Tibial artery (tissue), 4 donors: Measurements from ENCODE around the gene S1PR1.

ENCODE experiments used
- DNase-seq, 2 donors: peaks; one replicate each; pipeline ENCODE4 v3.0.0-alpha.2; 2019
- H3K27ac ChIP-seq, 2 donors: fragments of 200-600 bp; sonication (generic) in 1 of 2; 1 replicate in 1 of 2; 2 replicates in 1 of 2; pipeline ENCODE4 v1.5.1; 2018 to 2019; ENCODE audit warnings: mild to moderate bottlenecking in 1 of 2
- H3K27me3 ChIP-seq, 2 donors: fragments of 200-600 bp; sonication (generic) in 1 of 2; one replicate each; pipeline versions ENCODE4 v1.5.1 to v1.6.0; 2016 to 2019
- H3K36me3 ChIP-seq, 3 donors: fragments of 200-600 bp; sonication (generic) in 2 of 3; one replicate each; pipeline ENCODE4 v1.5.1; 2016 to 2019; ENCODE audit warnings: mild to moderate bottlenecking in 2 of 3
- H3K4me1 ChIP-seq, 4 donors: fragments of 200-600 bp; sonication (generic) in 2 of 4; 1 replicate in 3 of 4; 2 replicates in 1 of 4; pipeline ENCODE4 v1.5.1; 2016 to 2019
- H3K4me3 ChIP-seq, 2 donors: fragments of 200-600 bp; sonication (generic) in 1 of 2; 1 replicate in 1 of 2; 2 replicates in 1 of 2; pipeline ENCODE4 v1.5.1; 2018 to 2019; ENCODE audit warnings: mild to moderate bottlenecking in 2 of 2
- H3K9me3 ChIP-seq, 3 donors: fragments of 200-600 bp; sonication (generic) in 1 of 3; one replicate each; pipeline ENCODE4 v1.5.1; 2016 to 2019
- CTCF ChIP-seq, 2 experiments: fragments of 200-600 bp in 1 of 2; fragments of 450-650 bp in 1 of 2; IDR thresholded peaks; one replicate each; pipeline ENCODE4 v1.5.1; 2017 to 2019; ENCODE audit warnings: antibody characterized with exemption in 2 of 2, mild to moderate bottlenecking in 1 of 2, moderate library complexity in 1 of 2
- intact Hi-C: fragments of 100-400 bp; cut with DNase I; formaldehyde crosslinking; loops from one replicate; pipeline ENCODE4 v1.15.0; 2023; ENCODE audit warnings: low total_unique reads

S1PR1 gene

GRCh38 chr1:101268893-101269292, 32.1 kb downstream of the S1PR1 start:
- H3K36me3 ChIP-seq = no peaks in the 10 kb centered on the region
- H3K27me3 ChIP-seq = no peaks in the 10 kb centered on the region
- TF ChIP-seq CTCF (IDR thresholded peaks at IDR 0.05) = no peak
- no peak overlapping the region for H3K27ac ChIP-seq
- DNase-seq = no peak
- no peak overlapping the region for H3K4me3 ChIP-seq
- intact Hi-C loops = no loop called here
- no peaks in the 10 kb centered on the region for H3K4me1 ChIP-seq
- no peaks in the 10 kb centered on the region for H3K9me3 ChIP-seq

GRCh38 chr1:101275672-101276071, 38.9 kb downstream of the S1PR1 start:
- Histone ChIP-seq H3K4me1 (no peaks in the 10 kb centered on the region), H3K27ac (no peak overlapping the region), H3K36me3 (no peaks in the 10 kb centered on the region), H3K27me3 (peaks cover 0 to 5% of the 10 kb centered on the region in 2 donors), H3K4me3 (no peak overlapping the region), H3K9me3 (no peaks in the 10 kb centered on the region)
- TF ChIP-seq CTCF (IDR thresholded peaks at IDR 0.05) = no peak
- no peak for DNase-seq
- intact Hi-C loops = no loop called here

- TF ChIP-seq CTCF (IDR thresholded peaks at IDR 0.05) = no peak
- H3K27ac ChIP-seq = no peak overlapping the region
- H3K9me3 ChIP-seq = no peaks in the 10 kb centered on the region
- no peaks in the 10 kb centered on the region for H3K4me1 ChIP-seq
- intact Hi-C loops = no loop called here
- H3K36me3 ChIP-seq = no peaks in the 10 kb centered on the region
- DNase-seq = no peak
- H3K27me3 ChIP-seq = peaks cover 0 to 5% of the 10 kb centered on the region in 2 donors
- H3K4me3 ChIP-seq = no peak overlapping the region
Measured at GRCh38 chr1:101276818-101277217, 40.0 kb downstream of the S1PR1 start.

GRCh38 chr1:101278238-101278637, 41.4 kb downstream of the S1PR1 start:
- H3K27me3 ChIP-seq = peaks cover 0 to 5% of the 10 kb centered on the region in 2 donors
- intact Hi-C loops = no loop called here
- H3K9me3 ChIP-seq = no peaks in the 10 kb centered on the region

GRCh38 chr1:101278845-101279244, 42.0 kb downstream of the S1PR1 start:
- intact Hi-C loops = no loop called here
- no peak overlapping the region for H3K27ac ChIP-seq
- peaks cover 0 to 5% of the 10 kb centered on the region in 2 donors for H3K27me3 ChIP-seq
- H3K36me3 ChIP-seq = no peaks in the 10 kb centered on the region
- no peaks in the 10 kb centered on the region for H3K9me3 ChIP-seq
- no peaks in the 10 kb centered on the region for H3K4me1 ChIP-seq
- no peak for DNase-seq
- H3K4me3 ChIP-seq = no peak overlapping the region
- no peak for TF ChIP-seq CTCF (IDR thresholded peaks at IDR 0.05)

More at GRCh38 chr1:101278238-101278637, 41.4 kb downstream of the S1PR1 start:
- no peak for DNase-seq
- Histone ChIP-seq H3K4me1 (no peaks in the 10 kb centered on the region), H3K27ac (no peak overlapping the region), H3K4me3 (no peak overlapping the region), H3K36me3 (no peaks in the 10 kb centered on the region)
- TF ChIP-seq CTCF (IDR thresholded peaks at IDR 0.05) = no peak

GRCh38 chr1:101280049-101280592, 43.3 kb downstream of the S1PR1 start:
- Histone ChIP-seq H3K4me3 (no peak overlapping the region), H3K27me3 (peaks cover 0 to 5% of the 10 kb centered on the region in 2 donors), H3K9me3 (no peaks in the 10 kb centered on the region), H3K36me3 (no peaks in the 10 kb centered on the region), H3K27ac (no peak overlapping the region), H3K4me1 (no peaks in the 10 kb centered on the region)
- TF ChIP-seq CTCF (IDR thresholded peaks at IDR 0.05) = no peak
- intact Hi-C loops = no loop called here
- DNase-seq = no peak
